NCI-H460 (cell line): ENCODE data around the gene ZNHIT1. TPM values are rescaled to one million over a fixed set of nuclear protein-coding genes. Genes with fewer than 3 reads are reported as not detected.

Source experiments
- DNase-seq: peaks from one replicate; pipeline ENCODE4 v3.0.0-alpha.2; 2016; ENCODE audit warnings: low read depth; ENCODE audit errors: extremely low read depth
- small RNA-seq, 2 experiments: library from RNA; depleted of rRNA; stranded (forward); fragments of <200 nt; gene quantifications; one replicate each; pipeline ENCODE3, GENCODE V24; 2014
- total RNA-seq: library from RNA; depleted of rRNA; stranded (reverse); fragments of >200 nt; shearing (Covaris generic); gene quantifications from 2 replicates; pipeline ENCODE4 v1.2.3, GENCODE V29; 2014; rRNA removed

The ZNHIT1 gene
- total RNA-seq, 1 experiment from 2014 or later = 66.9 TPM

DNA sequence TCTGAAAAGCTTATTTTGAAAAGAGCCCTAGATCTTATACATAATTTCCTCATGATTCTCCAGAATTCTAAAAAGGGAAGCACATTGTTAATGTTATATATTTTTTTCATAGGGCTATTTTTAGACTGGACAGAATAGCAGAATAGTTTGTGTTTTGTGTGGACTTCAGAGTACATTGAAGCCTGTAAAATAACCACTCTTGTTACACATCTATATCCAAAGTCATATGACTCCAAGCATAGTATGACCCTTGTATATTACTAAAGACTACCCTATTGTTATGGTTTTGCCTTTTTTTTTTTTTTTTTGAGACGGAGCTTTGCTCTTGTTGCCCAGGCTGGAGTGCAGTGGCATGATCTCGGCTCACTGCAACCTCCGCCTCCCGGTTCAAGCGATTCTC is 53.1 kb downstream of the ZNHIT1 start:
- DNase-seq = no peak

DNA sequence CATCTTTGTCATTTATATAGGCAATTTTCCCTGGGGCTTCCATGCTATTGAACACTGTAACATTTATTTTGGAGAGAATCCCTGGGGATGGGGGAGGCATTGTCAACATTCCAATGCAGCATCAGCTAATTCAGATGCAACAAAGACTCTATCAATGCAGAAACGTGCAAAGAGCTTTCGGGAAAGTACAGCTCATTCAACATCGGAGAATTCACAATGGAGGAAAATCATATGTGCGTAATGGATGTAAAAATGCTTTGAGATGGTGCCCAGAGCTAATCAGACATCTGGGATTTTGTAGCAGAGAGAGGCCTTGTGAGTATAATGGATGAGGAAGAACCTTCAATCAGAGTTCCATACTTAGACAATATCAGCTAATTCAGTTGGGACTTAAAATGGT is 55.2 kb downstream of the ZNHIT1 start:
- DNase-seq = no peak

Small RNA genes lying within 50 kb of the gene (small RNA-seq; reads per million reads assigned to genes)
- gene RNU6-1104P = 0.02 to 0.06 reads per million in 2 experiments

Other genes with a start within 250 kb of the ZNHIT1 start
- gene MUC12, start 248.6 kb upstream of the ZNHIT1 start, total RNA-seq = 0.30 TPM in 1 of 2 replicates, not detected in the other
- not detected in 2 replicates for gene MUC17, start 198.1 kb upstream of the ZNHIT1 start, total RNA-seq
- gene TRIM56, start 132.7 kb upstream of the ZNHIT1 start, total RNA-seq = 9.8 and 12.9 TPM in 2 replicates
- 11.9 and 12.3 TPM in 2 replicates for gene SERPINE1, start 91.1 kb upstream of the ZNHIT1 start, total RNA-seq
- gene AP1S1, start 63.7 kb upstream of the ZNHIT1 start, total RNA-seq = 125 and 143 TPM in 2 replicates
- gene VGF, start 52.6 kb upstream of the ZNHIT1 start, total RNA-seq = 11.6 and 15.4 TPM in 2 replicates
- gene NAT16, start 37.9 kb upstream of the ZNHIT1 start, total RNA-seq = 0.09 TPM in 1 of 2 replicates, not detected in the other
- gene MOGAT3, start 17.1 kb upstream of the ZNHIT1 start, total RNA-seq = not detected in 2 replicates
- 125 and 130 TPM in 2 replicates for gene PLOD3, start 584 bp upstream of the ZNHIT1 start, total RNA-seq
- 10.0 and 11.2 TPM in 2 replicates for gene CLDN15, start 19.6 kb downstream of the ZNHIT1 start, total RNA-seq
- 87.2 and 97.5 TPM in 2 replicates for gene FIS1, start 26.9 kb downstream of the ZNHIT1 start, total RNA-seq
- gene IFT22, start 103.6 kb downstream of the ZNHIT1 start, total RNA-seq = 27.2 and 33.0 TPM in 2 replicates
- gene COL26A1, start 144.7 kb downstream of the ZNHIT1 start, total RNA-seq = 0.09 and 0.25 TPM in 2 replicates